HG02938 (cell line): Measurements from ENCODE around the gene SNRNP70.
"Not testable (repeated sequence)": the region's sequence is repeated elsewhere in the genome, so short reads cannot be mapped to it uniquely, and the experiment has no call there.

ENCODE experiments used
- ATAC-seq: cut with Tn5 transposase; IDR thresholded peaks from one replicate; pipeline ENCODE4 v1.9.1; 2021; ENCODE audit warnings: mild to moderate bottlenecking, moderate library complexity; ENCODE audit not compliant: unreplicated experiment

The SNRNP70 gene

GRCh38 chr19:49118565-49119410 is 33.5 kb downstream of the SNRNP70 start, which contains the start of gene C19orf73:
Gene C19orf73 (minus strand): TSS chr19:49119143. CDS start chr19:49119022, 121 bp downstream.
- peak; percentile 72 for ATAC-seq

GRCh38 chr19:49119411-49120324 is 34.4 kb downstream of the SNRNP70 start, which contains the start of gene PPFIA3:
Gene PPFIA3 (plus strand): TSS chr19:49119544. CDS start chr19:49127874, 8,330 bp downstream.
- no peak for ATAC-seq

GRCh38 chr19:49120325-49120683 is 35.1 kb downstream of the SNRNP70 start:
- no peak for ATAC-seq

GRCh38 chr19:49120868-49121267 is 35.6 kb downstream of the SNRNP70 start:
- ATAC-seq = no peak

GRCh38 chr19:49121841-49122240 is 36.6 kb downstream of the SNRNP70 start:
- not testable (repeated sequence) for ATAC-seq

GRCh38 chr19:49123285-49123684 is 38.0 kb downstream of the SNRNP70 start:
- ATAC-seq = not testable (repeated sequence)

GRCh38 chr19:49125025-49125731 is 39.9 kb downstream of the SNRNP70 start:
- no peak for ATAC-seq

- ATAC-seq = no peak
Observed at GRCh38 chr19:49126575-49126974, 41.3 kb downstream of the SNRNP70 start.

GRCh38 chr19:49127225-49127624 is 42.0 kb downstream of the SNRNP70 start:
- ATAC-seq = not testable (repeated sequence)

GRCh38 chr19:49127674-49128544 is 42.7 kb downstream of the SNRNP70 start:
- ATAC-seq = peak; percentile 81

GRCh38 chr19:49128545-49129237 is 43.4 kb downstream of the SNRNP70 start:
- no peak for ATAC-seq

- no peak for ATAC-seq
Observed at GRCh38 chr19:49129238-49129583, 44.0 kb downstream of the SNRNP70 start.

- ATAC-seq = no peak
Observed at GRCh38 chr19:49130325-49130724, 45.1 kb downstream of the SNRNP70 start.

- no peak for ATAC-seq
Observed at GRCh38 chr19:49132974-49133609, 47.8 kb downstream of the SNRNP70 start.

GRCh38 chr19:49133621-49134454 is 48.6 kb downstream of the SNRNP70 start:
- no peak for ATAC-seq

GRCh38 chr19:49135686-49136085 is 50.4 kb downstream of the SNRNP70 start:
- no peak for ATAC-seq

- ATAC-seq = no peak
Observed at GRCh38 chr19:49136771-49137171, 51.5 kb downstream of the SNRNP70 start.

GRCh38 chr19:49140951-49141350 is 55.7 kb downstream of the SNRNP70 start:
- ATAC-seq = no peak
